Hepatocyte (in vitro differentiated cells): ENCODE data around the gene GALNT18. TPM values are rescaled to one million over a fixed set of nuclear protein-coding genes. Genes with fewer than 3 reads are reported as not detected.

Experiments used
- DNase-seq: peaks from one replicate; pipeline ENCODE4 v3.0.0-alpha.2; 2016; ENCODE audit warnings: low spot score
- H2AFZ ChIP-seq: fragments of 200-600 bp; sonication (generic); 2 replicates; pipeline ENCODE4 v1.6.0; 2016; ENCODE audit warnings: antibody characterized with exemption, mild to moderate bottlenecking
- H3K27ac ChIP-seq: fragments of 200-600 bp; sonication (generic); 2 replicates; pipeline ENCODE4 v1.5.1; 2016; ENCODE audit warnings: mild to moderate bottlenecking
- H3K27me3 ChIP-seq: fragments of 200-600 bp; sonication (generic); 2 replicates; pipeline ENCODE4 v1.6.1; 2016
- H3K36me3 ChIP-seq: fragments of 200-600 bp; sonication (generic); replicated peaks from 2 replicates; pipeline ENCODE4 v1.5.1; 2016; ENCODE audit warnings: low read depth; ENCODE audit not compliant: insufficient read depth
- H3K4me1 ChIP-seq: fragments of 200-600 bp; sonication (generic); 2 replicates; pipeline ENCODE4 v1.5.1; 2016; ENCODE audit warnings: mild to moderate bottlenecking, moderate library complexity; ENCODE audit not compliant: insufficient read depth
- H3K4me2 ChIP-seq: fragments of 200-600 bp; sonication (generic); 2 replicates; pipeline ENCODE4 v1.6.0; 2016
- H3K4me3 ChIP-seq: fragments of 200-600 bp; sonication (generic); 2 replicates; pipeline ENCODE4 v1.5.1; 2016; ENCODE audit warnings: mild to moderate bottlenecking
- H3K79me2 ChIP-seq: fragments of 200-600 bp; sonication (generic); 2 replicates; pipeline ENCODE4 v1.6.0; 2017; ENCODE audit warnings: mild to moderate bottlenecking
- H3K9me2 ChIP-seq: fragments of 200-600 bp; sonication (generic); replicated peaks from 2 replicates; pipeline ENCODE4 v1.6.0; 2017; ENCODE audit warnings: mild to moderate bottlenecking; ENCODE audit not compliant: insufficient read depth
- H3K9me3 ChIP-seq: fragments of 200-600 bp; sonication (generic); 2 replicates; pipeline ENCODE4 v1.5.1; 2016; ENCODE audit warnings: low read depth, mild to moderate bottlenecking
- H4K20me1 ChIP-seq: fragments of 200-600 bp; sonication (generic); 2 replicates; pipeline ENCODE4 v1.6.0; 2016; ENCODE audit warnings: mild to moderate bottlenecking; ENCODE audit not compliant: insufficient read depth, poor library complexity, severe bottlenecking
- EZH2 ChIP-seq: fragments of 200-600 bp; sonication (generic); IDR thresholded peaks from 2 replicates; pipeline ENCODE4 v1.6.1; 2016; ENCODE audit warnings: antibody characterized with exemption, mild to moderate bottlenecking, borderline replicate concordance
- EZH2phosphoT487 ChIP-seq: fragments of 200-600 bp; sonication (generic); IDR thresholded peaks from one replicate; pipeline ENCODE4 v1.6.1; 2018; ENCODE audit warnings: antibody characterized with exemption, mild to moderate bottlenecking, low read depth, moderate library complexity; ENCODE audit not compliant: unreplicated experiment, severe bottlenecking
- WGBS: methylation state at CpG from one replicate; pipeline ENCODE4 v1.1.6; 2016; ENCODE audit warnings: low lambda C conversion rate; ENCODE audit errors: missing lambda C conversion rate; 5-methylcytosine and 5-hydroxymethylcytosine counted together
- polyA plus RNA-seq: library from polyadenylated mRNA; unstranded; fragments of >200 nt; fragmentation: Nextera tagmentation; extraction: Ambion mirVana; gene quantifications from 2 replicates; pipeline ENCODE4 v1.2.1, GENCODE V29; 2016
- total RNA-seq: library from RNA; depleted of rRNA; stranded (reverse); fragments of >200 nt; gene quantifications from 2 replicates; pipeline ENCODE4 v1.2.3, GENCODE V29; 2014
- TF ChIP-seq, protein P1 (sequence below): fragments of 200-600 bp; sonication (generic); IDR thresholded peaks from 2 replicates; pipeline ENCODE4 v1.5.1; 2016; ENCODE audit warnings: antibody characterized with exemption, mild to moderate bottlenecking; ENCODE audit not compliant: poor library complexity

Gene GALNT18
- total and polyA plus RNA-seq, 2 experiments from 2014 or later = 11.6 to 22.4 TPM

DNA sequence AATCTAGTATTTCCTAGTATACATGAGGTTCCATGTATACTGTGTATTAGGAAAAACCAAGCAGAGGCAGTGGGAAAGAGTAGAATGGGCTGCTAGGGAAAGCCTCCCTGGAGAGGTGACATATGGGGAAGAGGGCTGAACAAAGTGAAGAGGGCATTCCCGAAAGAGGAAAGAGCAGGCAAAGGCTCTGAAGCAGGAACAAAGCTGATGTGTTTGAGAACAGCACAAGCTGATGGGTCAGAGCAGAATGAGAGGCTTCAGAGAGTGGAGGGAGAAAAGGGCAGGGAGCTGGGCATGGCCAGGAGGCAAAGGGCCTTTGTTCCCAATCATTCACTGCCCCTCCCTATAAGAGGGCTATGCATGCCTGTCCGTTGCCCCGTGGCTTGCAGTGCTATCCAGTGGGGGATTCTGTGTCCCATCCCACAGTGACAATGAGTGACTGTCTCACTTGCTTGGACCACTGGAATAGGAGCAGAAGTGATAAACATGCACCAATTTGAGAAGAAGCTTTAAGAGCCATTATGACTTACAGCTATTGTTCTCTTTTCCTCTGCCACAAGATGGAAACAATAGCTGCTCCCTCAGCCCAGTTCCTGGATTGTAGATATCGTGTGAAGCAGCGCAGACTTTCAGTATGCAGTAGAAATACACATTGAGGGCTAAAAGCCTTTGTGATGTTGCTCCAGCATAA is 39.6 kb downstream of the GALNT18 start:
- H3K9me3 ChIP-seq = no peaks in the 10 kb centered on the region
- no peaks in the 10 kb centered on the region for H3K36me3 ChIP-seq
- no peak overlapping the region for H3K27ac ChIP-seq
- H3K79me2 ChIP-seq = no peaks in the 10 kb centered on the region
- no peak overlapping the region for H2AFZ ChIP-seq
- no peak overlapping the region for H3K4me2 ChIP-seq
- no peaks in the 10 kb centered on the region for H3K27me3 ChIP-seq
- peaks cover 5% of the 10 kb centered on the region for H3K4me1 ChIP-seq
- no peak for TF ChIP-seq EZH2
- no peak for TF ChIP-seq EZH2phosphoT487
- TF ChIP-seq, protein P1, sequence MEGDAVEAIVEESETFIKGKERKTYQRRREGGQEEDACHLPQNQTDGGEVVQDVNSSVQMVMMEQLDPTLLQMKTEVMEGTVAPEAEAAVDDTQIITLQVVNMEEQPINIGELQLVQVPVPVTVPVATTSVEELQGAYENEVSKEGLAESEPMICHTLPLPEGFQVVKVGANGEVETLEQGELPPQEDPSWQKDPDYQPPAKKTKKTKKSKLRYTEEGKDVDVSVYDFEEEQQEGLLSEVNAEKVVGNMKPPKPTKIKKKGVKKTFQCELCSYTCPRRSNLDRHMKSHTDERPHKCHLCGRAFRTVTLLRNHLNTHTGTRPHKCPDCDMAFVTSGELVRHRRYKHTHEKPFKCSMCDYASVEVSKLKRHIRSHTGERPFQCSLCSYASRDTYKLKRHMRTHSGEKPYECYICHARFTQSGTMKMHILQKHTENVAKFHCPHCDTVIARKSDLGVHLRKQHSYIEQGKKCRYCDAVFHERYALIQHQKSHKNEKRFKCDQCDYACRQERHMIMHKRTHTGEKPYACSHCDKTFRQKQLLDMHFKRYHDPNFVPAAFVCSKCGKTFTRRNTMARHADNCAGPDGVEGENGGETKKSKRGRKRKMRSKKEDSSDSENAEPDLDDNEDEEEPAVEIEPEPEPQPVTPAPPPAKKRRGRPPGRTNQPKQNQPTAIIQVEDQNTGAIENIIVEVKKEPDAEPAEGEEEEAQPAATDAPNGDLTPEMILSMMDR = no peak
- 82% methylated on average over 5 of the region's 5 CpGs for WGBS
- no peaks in the 10 kb centered on the region for H4K20me1 ChIP-seq
- H3K4me3 ChIP-seq = no peak overlapping the region
- no peak for DNase-seq
- H3K9me2 ChIP-seq = no peaks in the 10 kb centered on the region

DNA sequence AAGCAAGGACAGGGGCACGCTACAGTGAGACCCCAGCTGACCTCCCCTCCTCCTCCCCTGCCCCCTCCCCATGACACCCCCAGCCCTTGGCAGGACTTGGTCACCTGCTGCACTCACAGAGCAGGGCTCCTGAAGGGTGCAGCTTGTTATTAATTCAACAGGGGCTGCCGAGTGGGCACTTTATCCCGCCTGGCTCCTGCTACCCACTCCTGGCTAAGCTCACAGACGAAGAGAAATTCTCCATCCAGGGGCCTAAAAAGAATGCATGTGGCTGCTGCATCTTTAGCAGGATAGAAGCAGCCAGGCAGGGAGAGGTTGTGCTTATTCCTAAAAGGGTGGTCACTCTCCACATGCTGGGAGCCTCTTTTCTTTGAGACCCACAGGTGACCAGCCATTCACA is 40.3 kb downstream of the GALNT18 start:
- Histone ChIP-seq H4K20me1 (no peaks in the 10 kb centered on the region), H3K9me3 (no peaks in the 10 kb centered on the region), H3K27me3 (no peaks in the 10 kb centered on the region), H3K9me2 (no peaks in the 10 kb centered on the region), H3K36me3 (no peaks in the 10 kb centered on the region), H3K4me2 (no peak overlapping the region), H3K4me3 (no peak overlapping the region), H2AFZ (no peak overlapping the region), H3K4me1 (peaks cover 5% of the 10 kb centered on the region), H3K79me2 (no peaks in the 10 kb centered on the region), H3K27ac (no peak overlapping the region)
- TF ChIP-seq EZH2 (no peak), EZH2phosphoT487 (no peak)
- TF ChIP-seq, protein P1 = no peak
- 82% methylated on average over 3 of the region's 4 CpGs for WGBS
- no peak for DNase-seq

DNA sequence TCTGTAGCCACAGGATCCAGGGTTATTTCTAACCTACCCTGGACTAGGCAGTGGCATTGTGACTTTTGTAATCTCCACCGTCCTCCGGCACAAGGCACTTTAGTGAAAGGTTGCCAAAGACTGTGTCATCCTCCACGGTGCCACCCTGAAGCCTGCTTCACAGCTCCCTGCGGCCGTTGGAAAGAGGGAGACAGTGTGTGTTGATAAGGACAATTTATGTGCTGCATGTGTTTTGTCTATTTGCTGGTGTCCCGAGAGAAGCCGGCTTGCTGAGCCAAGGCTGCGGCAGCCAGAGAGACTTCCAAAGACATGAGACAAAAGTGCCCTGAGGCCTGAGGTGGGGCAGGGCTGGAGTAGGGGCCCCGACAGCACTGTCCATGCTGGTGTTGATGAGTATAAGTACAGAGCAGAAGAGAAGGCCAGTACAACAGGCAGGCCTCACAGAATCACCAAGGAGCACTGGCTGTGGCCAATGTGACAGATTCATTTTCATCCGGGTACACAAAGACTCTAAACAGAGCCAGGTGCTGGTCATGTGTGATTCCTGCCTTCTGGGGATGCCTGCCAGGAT is 40.9 kb downstream of the GALNT18 start:
- 59% methylated on average over 10 of the region's 10 CpGs for WGBS
- H3K79me2 ChIP-seq = no peaks in the 10 kb centered on the region

More for the DNA sequence above, 40.9 kb downstream of the GALNT18 start:
- no peak overlapping the region for H3K4me2 ChIP-seq
- H3K27ac ChIP-seq = no peak overlapping the region
- no peak for DNase-seq
- H3K4me3 ChIP-seq = no peak overlapping the region
- TF ChIP-seq EZH2phosphoT487 (no peak), EZH2 (no peak)
- TF ChIP-seq, protein P1 = no peak
- no peak overlapping the region for H2AFZ ChIP-seq
- peaks cover 5% of the 10 kb centered on the region for H3K4me1 ChIP-seq
- no peaks in the 10 kb centered on the region for H3K9me3 ChIP-seq
- H3K9me2 ChIP-seq = no peaks in the 10 kb centered on the region
- H3K27me3 ChIP-seq = no peaks in the 10 kb centered on the region
- H3K36me3 ChIP-seq = no peaks in the 10 kb centered on the region
- H4K20me1 ChIP-seq = no peaks in the 10 kb centered on the region
